CD4-positive, CD25-positive, alpha-beta regulatory T cell (primary cell): ENCODE results near the gene DENND1A. TPM values are rescaled to one million over a fixed set of nuclear protein-coding genes. Genes with fewer than 3 reads are reported as not detected.

Experiments used
- ATAC-seq, 2 donors: fragments of 150-1000 bp; cut with Tn5 transposase; one replicate each; pipeline ENCODE4 v1.10.0; 2021; ENCODE audit warnings: low read depth in 2 of 2, moderate number of reproducible peaks in 2 of 2, moderate library complexity in 1 of 2
- DNase-seq, 3 donors: peaks; one replicate each; pipeline versions ENCODE4 v3.0.0 to v3.0.0-alpha.2; 2012 to 2022; ENCODE audit warnings: mixed read lengths in 1 of 3
- H3K27ac ChIP-seq: one replicate; pipeline ENCODE4 v1.7.0; 2013; ENCODE audit warnings: mild to moderate bottlenecking, low read length; ENCODE audit not compliant: insufficient read depth, poor library complexity, severe bottlenecking
- H3K27me3 ChIP-seq: one replicate; pipeline ENCODE4 v1.7.0; 2013; ENCODE audit warnings: low read length; ENCODE audit not compliant: control insufficient read depth, insufficient read depth
- H3K36me3 ChIP-seq: one replicate; pipeline ENCODE4 v1.7.0; 2013; ENCODE audit warnings: mild to moderate bottlenecking, low read length, moderate library complexity; ENCODE audit not compliant: control insufficient read depth, insufficient read depth
- H3K4me1 ChIP-seq: 2 replicates; pipeline ENCODE4 v1.7.0; 2013; ENCODE audit warnings: mild to moderate bottlenecking, low read length; ENCODE audit not compliant: insufficient read depth, control insufficient read depth, poor library complexity, severe bottlenecking
- H3K4me3 ChIP-seq: one replicate; pipeline ENCODE4 v1.7.0; 2013; ENCODE audit warnings: low read depth, mild to moderate bottlenecking, low read length, moderate library complexity
- H3K9me3 ChIP-seq, 2 experiments: 1 replicate in 1 of 2; 2 replicates in 1 of 2; pipeline ENCODE4 v1.7.0; 2013; ENCODE audit warnings: low read length in 2 of 2, mild to moderate bottlenecking in 1 of 2, moderate library complexity in 1 of 2; ENCODE audit not compliant: control insufficient read depth in 2 of 2
- H3K27ac Mint-ChIP-seq, 3 donors: one replicate each; pipeline ENCODE4 v1.8.0; 2020 to 2022; ENCODE audit warnings: mild to moderate bottlenecking in 3 of 3, mixed read lengths in 3 of 3, moderate library complexity in 2 of 3
- H3K27me3 Mint-ChIP-seq: one replicate; pipeline ENCODE4 v1.8.0; 2022; ENCODE audit warnings: mild to moderate bottlenecking, mixed read lengths
- H3K36me3 Mint-ChIP-seq: one replicate; pipeline ENCODE4 v1.8.0; 2020; ENCODE audit warnings: mixed read lengths
- H3K4me1 Mint-ChIP-seq, 4 donors: one replicate each; pipeline ENCODE4 v1.8.0; 2020 to 2022; ENCODE audit warnings: mixed read lengths in 4 of 4, mild to moderate bottlenecking in 1 of 4
- H3K4me3 Mint-ChIP-seq, 4 donors: one replicate each; pipeline ENCODE4 v1.8.0; 2020 to 2022; ENCODE audit warnings: mild to moderate bottlenecking in 4 of 4, mixed read lengths in 4 of 4, moderate library complexity in 3 of 4
- H3K9me3 Mint-ChIP-seq, 7 donors: one replicate each; pipeline ENCODE4 v1.8.0; 2020 to 2022; ENCODE audit warnings: mixed read lengths in 7 of 7, mild to moderate bottlenecking in 3 of 7, moderate library complexity in 2 of 7
- polyA plus RNA-seq, 4 donors: library from polyadenylated mRNA; unstranded; fragments of 300-500 nt; fragmentation: Illumina TruSeq; gene quantifications; one replicate each; pipeline ENCODE4 v1.2.3, GENCODE V29; 2021
- total RNA-seq: library from RNA; stranded (reverse); gene quantifications from one replicate; pipeline ENCODE4 v1.2.3, GENCODE V29; 2022

The DENND1A gene
- total and polyA plus RNA-seq, 5 donors from 2014 or later, result 3.5 to 21.8 (median 4.7) TPM

GRCh38 chr9:123478967-123479602 is 450.8 kb downstream of the DENND1A start:
- no peaks in the 10 kb centered on the region for H3K27me3 Mint-ChIP-seq
- DNase-seq (no peak), ATAC-seq (no peak)
- Histone ChIP-seq H3K4me3 (no peak overlapping the region), H3K4me1 (no peaks in the 10 kb centered on the region), H3K9me3 (no peaks in the 10 kb centered on the region), H3K27ac (no peak overlapping the region), H3K36me3 (no peaks in the 10 kb centered on the region), H3K27me3 (no peaks in the 10 kb centered on the region)
- H3K27ac Mint-ChIP-seq, result no peak overlapping the region
- H3K4me1 Mint-ChIP-seq, result no peaks in the 10 kb centered on the region
- no peaks in the 10 kb centered on the region for H3K9me3 Mint-ChIP-seq
- no peaks in the 10 kb centered on the region for H3K36me3 Mint-ChIP-seq
- no peak overlapping the region for H3K4me3 Mint-ChIP-seq

DNA sequence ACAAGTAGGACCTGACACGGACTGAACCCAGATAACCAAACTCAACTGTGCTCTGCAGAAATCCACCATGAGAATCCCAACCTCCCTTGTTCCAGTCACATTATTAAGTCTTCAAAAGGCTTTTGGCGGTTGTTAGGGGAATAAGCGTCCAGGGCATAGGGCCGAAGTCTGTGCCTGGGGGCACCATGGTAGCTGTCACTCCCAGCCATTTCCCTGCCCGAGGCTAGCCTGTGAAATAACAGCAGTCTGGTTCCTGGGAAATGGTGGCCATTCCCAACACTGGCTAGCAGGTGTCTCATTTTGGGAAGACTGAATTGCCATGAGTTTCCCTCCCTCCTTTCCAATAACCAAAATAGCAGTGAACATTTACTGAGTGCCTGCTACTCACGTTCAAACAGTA is 451.8 kb downstream of the DENND1A start:
- no peaks in the 10 kb centered on the region for H3K4me1 Mint-ChIP-seq
- no peaks in the 10 kb centered on the region for H3K4me1 ChIP-seq
- no peaks in the 10 kb centered on the region for H3K9me3 Mint-ChIP-seq
- ATAC-seq (no peak), DNase-seq (no peak)
- no peaks in the 10 kb centered on the region for H3K9me3 ChIP-seq
- H3K4me3 Mint-ChIP-seq, result no peak overlapping the region
- no peaks in the 10 kb centered on the region for H3K36me3 Mint-ChIP-seq
- H3K27me3 ChIP-seq, result no peaks in the 10 kb centered on the region
- H3K27ac ChIP-seq, result no peak overlapping the region
- no peaks in the 10 kb centered on the region for H3K36me3 ChIP-seq
- H3K4me3 ChIP-seq, result no peak overlapping the region
- no peak overlapping the region for H3K27ac Mint-ChIP-seq
- no peaks in the 10 kb centered on the region for H3K27me3 Mint-ChIP-seq

- Mint-ChIP-seq H3K27ac (no peak overlapping the region), H3K27me3 (no peaks in the 10 kb centered on the region), H3K9me3 (no peaks in the 10 kb centered on the region), H3K36me3 (peaks cover 3% of the 10 kb centered on the region), H3K4me3 (no peak overlapping the region), H3K4me1 (no peaks in the 10 kb centered on the region)
- Histone ChIP-seq H3K4me1 (no peaks in the 10 kb centered on the region), H3K27ac (no peak overlapping the region), H3K9me3 (no peaks in the 10 kb centered on the region), H3K27me3 (no peaks in the 10 kb centered on the region), H3K4me3 (no peak overlapping the region), H3K36me3 (no peaks in the 10 kb centered on the region)
- no peak for ATAC-seq
- no peak for DNase-seq
Measured at GRCh38 chr9:123475407-123475806, 454.5 kb downstream of the DENND1A start.

DNA sequence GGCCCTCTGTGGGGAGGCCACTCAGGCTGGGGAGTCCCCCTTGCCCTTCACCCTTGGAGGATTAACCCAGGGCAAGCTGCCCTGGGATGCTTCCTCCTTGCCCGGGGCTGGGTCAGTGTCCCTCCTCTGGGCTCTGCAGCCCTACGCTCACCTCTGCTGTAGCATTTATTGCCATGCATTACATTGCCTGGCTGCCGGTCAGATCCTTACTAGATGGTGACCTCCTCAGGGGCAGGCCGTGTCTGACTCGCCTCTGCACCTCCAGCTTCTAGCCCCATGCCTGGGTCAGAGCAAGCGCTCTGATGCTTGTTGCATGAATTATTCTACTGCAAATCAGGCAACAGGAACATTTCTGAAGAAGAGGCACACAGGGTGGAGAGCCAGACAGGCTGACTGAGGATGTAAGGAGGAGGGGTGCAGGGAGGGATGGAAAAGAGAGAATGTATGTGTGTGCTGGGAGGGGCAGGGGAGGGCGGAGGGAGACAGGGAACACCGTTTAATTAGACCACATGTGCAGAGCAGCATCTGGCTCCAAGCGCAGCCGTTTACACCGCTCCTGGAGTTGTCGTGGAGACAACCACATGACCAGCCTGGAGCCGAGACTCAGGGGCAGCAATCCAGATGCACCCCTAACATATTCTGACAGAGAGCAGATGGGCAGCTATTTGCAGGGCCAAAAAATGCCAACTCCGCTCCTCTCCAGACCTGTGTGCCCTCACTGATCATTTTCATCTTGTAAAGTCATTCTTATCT is 456.9 kb downstream of the DENND1A start:
- H3K4me3 ChIP-seq, result no peak overlapping the region
- H3K36me3 Mint-ChIP-seq, result peaks cover 3% of the 10 kb centered on the region
- ATAC-seq (no peak), DNase-seq (no peak)
- no peak overlapping the region for H3K4me3 Mint-ChIP-seq
- no peaks in the 10 kb centered on the region for H3K36me3 ChIP-seq
- no peaks in the 10 kb centered on the region for H3K9me3 ChIP-seq
- no peaks in the 10 kb centered on the region for H3K9me3 Mint-ChIP-seq
- no peaks in the 10 kb centered on the region for H3K27me3 Mint-ChIP-seq
- H3K4me1 Mint-ChIP-seq, result no peaks in the 10 kb centered on the region
- H3K27me3 ChIP-seq, result no peaks in the 10 kb centered on the region
- H3K27ac Mint-ChIP-seq, result no peak overlapping the region
- H3K4me1 ChIP-seq, result no peaks in the 10 kb centered on the region
- H3K27ac ChIP-seq, result no peak overlapping the region

DNA sequence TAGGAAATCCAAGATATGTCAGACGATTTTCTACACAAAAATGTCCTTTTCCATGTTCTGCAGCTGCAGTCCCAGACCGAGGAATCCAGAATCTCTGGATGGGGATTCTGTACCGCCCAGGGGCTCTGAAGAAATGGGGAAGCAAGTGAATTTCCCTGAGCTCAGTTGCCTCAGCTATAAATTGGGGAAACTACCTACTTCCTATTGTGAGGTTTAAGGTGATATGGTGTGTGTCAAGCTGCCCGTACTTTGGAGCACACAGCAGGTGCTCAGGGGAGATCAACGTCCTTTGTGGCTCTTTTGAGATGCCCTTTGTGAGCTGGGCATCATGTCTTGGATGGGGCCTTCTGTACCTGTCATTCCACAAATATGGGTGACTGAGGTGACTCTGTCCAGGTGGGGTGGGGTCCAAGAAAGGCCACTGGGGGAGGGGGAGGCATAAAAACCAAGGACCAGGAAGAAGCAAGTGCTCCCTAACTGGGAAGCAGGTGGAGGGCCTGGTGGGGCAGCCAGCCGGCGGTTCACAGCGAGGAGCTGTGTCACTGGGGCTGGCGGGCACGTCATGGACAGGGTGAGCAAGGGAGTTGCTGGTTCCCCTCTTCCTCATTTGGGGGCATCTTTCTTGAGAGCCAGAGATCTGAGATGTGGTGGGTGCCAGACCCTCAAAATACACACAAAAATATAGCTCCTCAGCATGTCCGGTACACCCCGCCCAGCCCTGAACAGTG is 457.9 kb downstream of the DENND1A start:
- H3K27me3 Mint-ChIP-seq, result no peaks in the 10 kb centered on the region
- H3K4me1 ChIP-seq, result no peaks in the 10 kb centered on the region
- no peak overlapping the region for H3K4me3 ChIP-seq
- no peaks in the 10 kb centered on the region for H3K27me3 ChIP-seq
- H3K36me3 Mint-ChIP-seq, result peaks cover 3% of the 10 kb centered on the region
- H3K4me1 Mint-ChIP-seq, result peaks cover 0 to 2% (median 0%) of the 10 kb centered on the region in 4 donors
- ATAC-seq (no peak), DNase-seq (no peak)
- no peaks in the 10 kb centered on the region for H3K9me3 ChIP-seq
- no peak overlapping the region for H3K27ac Mint-ChIP-seq
- no peaks in the 10 kb centered on the region for H3K9me3 Mint-ChIP-seq
- H3K27ac ChIP-seq, result no peak overlapping the region
- no peaks in the 10 kb centered on the region for H3K36me3 ChIP-seq
- H3K4me3 Mint-ChIP-seq, result no peak overlapping the region

- Histone ChIP-seq H3K9me3 (no peaks in the 10 kb centered on the region), H3K4me1 (no peaks in the 10 kb centered on the region), H3K4me3 (no peak overlapping the region), H3K27me3 (no peaks in the 10 kb centered on the region), H3K27ac (no peak overlapping the region), H3K36me3 (no peaks in the 10 kb centered on the region)
- H3K27ac Mint-ChIP-seq, result no peak overlapping the region
- H3K4me3 Mint-ChIP-seq, result no peak overlapping the region
- no peak for ATAC-seq
- no peaks in the 10 kb centered on the region for H3K9me3 Mint-ChIP-seq
- peaks cover 0 to 2% (median 0%) of the 10 kb centered on the region in 4 donors for H3K4me1 Mint-ChIP-seq
- H3K27me3 Mint-ChIP-seq, result no peaks in the 10 kb centered on the region
- no peak for DNase-seq
- H3K36me3 Mint-ChIP-seq, result peaks cover 3% of the 10 kb centered on the region
Measured at GRCh38 chr9:123470991-123471770, 458.7 kb downstream of the DENND1A start.

DNA sequence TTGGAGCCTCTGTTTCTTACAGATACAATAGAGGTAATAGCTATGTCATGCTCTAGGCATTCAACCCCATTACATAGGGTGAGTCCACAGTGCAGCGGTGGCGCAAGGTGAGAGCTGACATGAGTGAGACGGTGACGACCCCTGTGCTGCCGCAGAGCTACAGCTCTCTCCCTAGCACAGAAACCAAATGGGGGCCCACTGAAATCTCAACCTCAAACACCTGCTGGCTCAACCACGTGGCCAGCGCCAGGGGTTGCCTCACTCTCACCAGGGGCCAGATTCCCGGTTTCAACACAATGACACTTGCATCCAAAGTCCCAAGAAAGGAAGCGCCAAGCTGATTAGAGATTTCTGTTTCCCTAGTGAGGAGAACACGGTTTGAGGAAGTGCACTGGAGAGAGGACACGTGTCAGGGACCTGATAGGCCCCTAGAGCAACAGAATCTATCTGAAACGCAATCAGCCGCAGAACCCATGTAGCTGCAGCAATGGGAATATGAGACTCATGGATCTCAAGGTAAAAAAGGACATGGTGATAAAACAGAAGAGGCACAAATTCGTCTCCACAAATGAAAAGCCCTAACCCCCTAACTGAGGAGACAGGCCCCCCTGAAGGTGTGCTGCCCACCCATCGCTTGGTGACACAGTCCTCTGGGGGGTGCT is 459.7 kb downstream of the DENND1A start:
- Mint-ChIP-seq H3K27ac (peak overlapping the region in 1 of 3 donors; percentile 71), H3K4me1 (peaks cover 0 to 2% (median 0%) of the 10 kb centered on the region in 4 donors), H3K4me3 (no peak overlapping the region), H3K36me3 (peaks cover 3% of the 10 kb centered on the region), H3K9me3 (no peaks in the 10 kb centered on the region), H3K27me3 (no peaks in the 10 kb centered on the region)
- Histone ChIP-seq H3K4me1 (no peaks in the 10 kb centered on the region), H3K4me3 (no peak overlapping the region), H3K9me3 (no peaks in the 10 kb centered on the region), H3K36me3 (no peaks in the 10 kb centered on the region), H3K27ac (no peak overlapping the region), H3K27me3 (no peaks in the 10 kb centered on the region)
- DNase-seq (no peak), ATAC-seq (no peak)
